ENCODE measurements around the gene SARS2. TPM values are rescaled to one million over a fixed set of nuclear protein-coding genes. Genes with fewer than 3 reads are reported as not detected.
"Not testable (repeated sequence)": the region's sequence is repeated elsewhere in the genome, so short reads cannot be mapped to it uniquely, and the experiment has no call there.

The SARS2 gene
- total RNA-seq, 2 donors from 2014 or later = 23.3 to 57.5 TPM

- intact Hi-C loops (cut with DNase I) = no loop called here
- Histone ChIP-seq H3K27me3 (replicated peaks; ENCODE audit: insufficient read depth) (no peaks in the 10 kb centered on the region), H3K27ac (no peak overlapping the region), H3K9me3 (no peaks in the 10 kb centered on the region), H3K4me1 (replicated peaks) (no peaks in the 10 kb centered on the region), H3K4me3 (no peak overlapping the region), H3K36me3 (no peaks in the 10 kb centered on the region)
- TF ChIP-seq POLR2AphosphoS5 (IDR thresholded peaks at IDR 0.05) (no peak), CTCF (IDR thresholded peaks at IDR 0.05) (no peak), POLR2A (IDR thresholded peaks at IDR 0.05) (no peak)
- 86% methylated on average over 12 of the region's 12 CpGs for WGBS
- DNase-seq (ENCODE audit: low spot score) = no peak
Observed at GRCh38 chr19:38970664-38971532, 40.3 kb upstream of the SARS2 start.

GRCh38 chr19:38966149-38966548 lies 35.6 kb upstream of the SARS2 start:
- not testable (repeated sequence) for H3K27me3 ChIP-seq (replicated peaks; ENCODE audit: insufficient read depth); H3K4me3 ChIP-seq; H3K27ac ChIP-seq; H3K9me3 ChIP-seq; H3K4me1 ChIP-seq (replicated peaks); H3K36me3 ChIP-seq; DNase-seq (ENCODE audit: low spot score)
- intact Hi-C loops (cut with DNase I) = loop anchor here (10.0 kb wide), 2 partner anchors 159 to 359 kb away; partner anchors contain the start of genes LRFN1 and PAK4
- 91% methylated on average over 5 of the region's 5 CpGs for WGBS

- Histone ChIP-seq H3K36me3 (no peaks in the 10 kb centered on the region), H3K9me3 (no peaks in the 10 kb centered on the region), H3K4me3 (no peak overlapping the region), H3K27ac (no peak overlapping the region), H3K27me3 (replicated peaks; ENCODE audit: insufficient read depth) (no peaks in the 10 kb centered on the region), H3K4me1 (replicated peaks) (no peaks in the 10 kb centered on the region)
- no peak for DNase-seq (ENCODE audit: low spot score)
- TF ChIP-seq POLR2AphosphoS5 (IDR thresholded peaks at IDR 0.05) = no peak
- TF ChIP-seq POLR2A (IDR thresholded peaks at IDR 0.05) = no peak
- no peak for TF ChIP-seq CTCF (IDR thresholded peaks at IDR 0.05)
- WGBS = 95% methylated on average over 2 of the region's 2 CpGs
- intact Hi-C loops (cut with DNase I) = loop anchor here (10.0 kb wide), 2 partner anchors 160 to 360 kb away; partner anchors contain the start of genes LRFN1 and PAK4
Observed at GRCh38 chr19:38964738-38965137, 34.2 kb upstream of the SARS2 start.

GRCh38 chr19:38959618-38960017 lies 29.1 kb upstream of the SARS2 start:
- 78% methylated on average over 5 of the region's 5 CpGs for WGBS
- no peak overlapping the region for H3K4me3 ChIP-seq
- no peak overlapping the region for H3K27ac ChIP-seq
- no peaks in the 10 kb centered on the region for H3K36me3 ChIP-seq
- H3K4me1 ChIP-seq (replicated peaks) = no peaks in the 10 kb centered on the region
- intact Hi-C loops (cut with DNase I) = loop anchor here (10.0 kb wide), 2 partner anchors 165 to 365 kb away; partner anchors contain the start of genes LRFN1 and PAK4
- no peak for TF ChIP-seq POLR2AphosphoS5 (IDR thresholded peaks at IDR 0.05)
- TF ChIP-seq CTCF (IDR thresholded peaks at IDR 0.05) = no peak
- TF ChIP-seq POLR2A (IDR thresholded peaks at IDR 0.05) = no peak
- no peak for DNase-seq (ENCODE audit: low spot score)
- H3K9me3 ChIP-seq = no peaks in the 10 kb centered on the region
- H3K27me3 ChIP-seq (replicated peaks; ENCODE audit: insufficient read depth) = no peaks in the 10 kb centered on the region

GRCh38 chr19:38958301-38958700 lies 27.7 kb upstream of the SARS2 start:
- TF ChIP-seq POLR2AphosphoS5 (IDR thresholded peaks at IDR 0.05) (no peak), POLR2A (IDR thresholded peaks at IDR 0.05) (no peak), CTCF (IDR thresholded peaks at IDR 0.05) (no peak)
- no peak for DNase-seq (ENCODE audit: low spot score)
- WGBS = 91% methylated on average over 2 of the region's 2 CpGs

More at GRCh38 chr19:38958301-38958700, 27.7 kb upstream of the SARS2 start:
- intact Hi-C loops (cut with DNase I) = no loop called here
- Histone ChIP-seq H3K4me1 (replicated peaks) (no peaks in the 10 kb centered on the region), H3K27me3 (replicated peaks; ENCODE audit: insufficient read depth) (no peaks in the 10 kb centered on the region), H3K27ac (no peak overlapping the region), H3K9me3 (no peaks in the 10 kb centered on the region), H3K36me3 (no peaks in the 10 kb centered on the region), H3K4me3 (no peak overlapping the region)

Measured in prostate gland (tissue), 2 donors.